Fibroblast of peridontal ligament (primary cell): Measurements from ENCODE around the gene SMYD1.

ENCODE experiments used
- DNase-seq: peaks from one replicate; pipeline ENCODE4 v3.0.0-alpha.2; 2010; ENCODE audit errors: extremely low read depth

SMYD1 gene

GRCh38 chr2:88122141-88122884 lies 54.7 kb downstream of the SMYD1 start:
- no peak for DNase-seq

DNA sequence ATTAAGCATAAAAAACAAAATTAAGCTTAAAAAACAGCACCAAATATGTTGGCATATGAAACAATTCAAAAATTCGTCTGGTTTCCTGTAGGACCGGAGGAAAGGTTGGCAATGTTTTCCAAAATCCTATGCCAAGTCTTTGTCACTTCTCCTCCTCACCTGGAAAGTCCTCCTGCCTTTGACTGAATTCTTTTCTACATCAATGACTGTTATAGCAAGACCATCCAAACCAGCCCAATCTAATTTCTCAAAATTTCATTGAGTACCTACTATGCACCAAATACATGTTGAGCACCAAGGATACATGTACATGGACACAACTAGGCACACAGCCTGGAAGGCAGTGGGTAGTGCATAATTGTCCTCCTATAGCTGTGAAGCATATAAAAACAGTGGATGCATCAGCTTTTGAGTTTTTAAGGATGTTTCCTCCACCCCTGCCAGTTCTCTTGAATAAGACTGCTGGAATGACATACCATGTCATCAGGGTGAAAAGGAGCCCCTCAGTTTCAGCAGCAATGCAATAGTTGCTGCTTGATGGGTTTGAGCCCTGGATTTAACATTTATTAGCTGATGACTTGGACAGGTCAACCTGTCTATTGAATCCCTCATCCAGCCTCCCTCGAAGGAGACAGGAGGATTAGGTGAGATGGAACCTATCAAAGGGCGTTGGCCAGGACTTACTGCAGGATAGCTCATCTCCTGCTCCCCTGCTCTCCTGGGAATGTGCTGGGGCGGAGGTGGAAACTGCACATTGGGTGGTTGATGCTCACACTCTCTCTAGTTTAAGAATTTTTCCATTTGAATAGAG lies 55.7 kb downstream of the SMYD1 start:
- DNase-seq, result no peak

GRCh38 chr2:88123975-88124917 lies 56.6 kb downstream of the SMYD1 start:
- DNase-seq, result no peak

GRCh38 chr2:88125344-88125923 lies 57.8 kb downstream of the SMYD1 start:
- DNase-seq, result no peak

- DNase-seq, result no peak
Observed at GRCh38 chr2:88125924-88126771, 58.5 kb downstream of the SMYD1 start.

DNA sequence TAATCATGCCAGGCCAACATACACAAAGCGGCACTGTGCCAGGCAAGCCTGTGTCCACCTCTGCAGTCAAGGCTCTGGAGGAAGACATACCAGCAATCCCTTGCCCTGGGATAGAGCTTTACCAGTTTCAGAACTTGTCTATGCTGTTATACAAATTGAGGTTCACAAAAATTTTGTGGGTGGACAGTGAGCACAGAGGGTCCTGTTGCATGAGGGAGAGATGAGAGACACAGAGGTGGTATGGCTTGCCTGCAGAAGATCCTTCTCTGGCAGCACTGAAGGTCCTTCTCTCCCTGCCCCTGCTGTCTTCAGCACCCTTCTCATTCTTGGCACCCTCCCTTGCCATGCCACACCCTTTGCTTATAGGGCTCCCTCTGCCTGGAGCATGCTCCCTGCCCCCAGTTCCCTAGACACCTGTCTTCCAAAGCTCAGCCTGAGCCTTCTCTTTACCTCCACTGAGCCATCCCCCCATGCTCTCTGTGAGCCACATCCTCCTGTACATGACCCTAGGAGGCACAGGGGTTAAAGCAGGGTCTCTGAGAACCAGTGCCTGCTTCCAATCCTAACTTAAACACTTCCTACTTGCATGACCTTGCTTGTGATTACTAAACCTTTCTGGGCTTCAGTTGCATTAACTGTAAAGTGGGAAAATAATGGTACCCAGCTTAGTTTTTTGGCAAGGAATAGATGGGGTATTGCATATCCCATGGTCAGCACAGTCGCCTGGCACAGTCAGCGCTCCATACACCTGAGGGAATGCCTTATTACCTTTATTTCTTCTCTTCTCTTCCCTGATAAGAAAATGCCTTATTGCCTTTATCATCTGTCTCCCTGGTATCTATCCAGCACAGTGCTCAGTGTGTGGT lies 59.4 kb downstream of the SMYD1 start:
- no peak for DNase-seq

DNA sequence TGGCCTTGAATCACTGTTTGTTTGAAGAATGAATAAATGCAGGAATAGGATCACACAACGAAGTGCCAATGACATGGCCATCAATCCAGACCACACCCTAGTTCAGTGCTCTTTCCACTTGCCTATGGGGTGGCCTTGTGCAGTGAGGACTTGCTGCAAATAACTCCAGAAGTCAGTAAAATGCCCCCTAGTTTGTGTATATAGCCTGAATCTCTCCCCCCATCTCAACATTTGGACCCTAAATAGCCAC lies 59.9 kb downstream of the SMYD1 start:
- DNase-seq, result no peak

DNA sequence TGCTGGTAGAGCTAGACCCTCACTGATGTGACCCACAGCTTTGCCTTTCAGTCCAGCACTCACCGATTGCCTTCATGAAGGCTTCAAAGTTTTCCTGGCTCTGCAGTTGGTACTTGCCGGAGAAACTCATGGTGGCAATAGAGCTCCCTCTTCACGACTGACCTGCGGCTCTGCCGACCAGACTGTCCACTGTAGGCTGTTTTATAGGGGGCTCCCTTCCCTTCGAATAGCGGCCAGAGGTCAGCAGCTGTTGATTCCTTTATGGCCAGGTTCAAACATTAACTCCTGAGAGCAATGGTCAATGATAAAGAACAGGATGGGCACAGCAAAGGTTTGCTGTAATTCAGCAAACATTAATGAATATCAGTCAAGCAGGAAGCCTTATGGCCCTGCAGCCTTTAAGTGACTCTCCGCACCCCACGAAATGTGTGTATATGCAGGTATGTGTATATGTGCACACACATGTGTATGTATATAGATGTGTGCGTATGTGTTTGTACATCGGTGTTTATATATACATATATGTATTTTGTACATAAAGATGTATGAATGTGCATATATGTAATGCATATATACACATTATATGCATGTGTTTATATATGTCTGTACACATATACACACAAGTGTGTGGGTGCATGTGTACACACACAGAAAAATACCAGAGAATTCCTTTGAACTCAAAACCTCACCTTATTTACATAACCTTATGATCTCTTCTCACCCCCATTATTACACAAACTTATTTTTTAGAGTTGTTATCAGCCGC lies 60.4 kb downstream of the SMYD1 start, which contains the start of gene FABP1:
FABP1 (minus strand) TSS at position 175 of the 766 bp plus-strand sequence; CDS start at position 130, 45 bp downstream.
- DNase-seq, result no peak

DNA sequence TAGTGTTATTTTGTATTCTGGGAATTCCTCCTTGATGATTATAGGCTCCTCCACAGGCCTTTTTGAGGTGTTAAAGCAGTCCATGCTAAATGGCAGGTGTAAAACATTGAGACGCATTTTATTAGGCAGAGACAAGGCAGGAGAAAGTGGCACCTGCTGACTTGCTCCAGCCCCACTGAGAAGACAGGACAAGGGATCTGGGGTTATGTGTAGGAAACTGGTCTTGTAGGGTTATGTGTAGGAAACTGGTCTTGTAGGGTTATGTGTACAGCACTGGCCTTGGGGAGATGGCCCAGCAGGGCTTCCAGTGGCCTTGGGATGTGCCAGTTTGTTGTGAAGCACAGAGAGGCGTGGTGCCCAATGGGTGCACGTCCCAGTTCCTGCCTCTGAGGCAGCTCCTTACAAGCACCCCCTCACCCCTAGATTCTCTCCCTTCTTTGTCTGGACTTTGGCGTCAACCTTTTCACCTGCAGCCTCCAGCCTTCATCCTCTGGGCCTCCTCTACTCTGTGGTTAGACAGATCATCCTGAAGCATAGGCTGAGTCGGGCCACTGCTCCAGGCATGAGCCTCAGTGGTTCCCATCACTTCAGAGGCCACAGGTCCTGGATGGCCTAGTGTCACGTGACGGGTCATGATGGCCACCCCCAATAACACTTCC lies 61.2 kb downstream of the SMYD1 start:
- no peak for DNase-seq

DNA sequence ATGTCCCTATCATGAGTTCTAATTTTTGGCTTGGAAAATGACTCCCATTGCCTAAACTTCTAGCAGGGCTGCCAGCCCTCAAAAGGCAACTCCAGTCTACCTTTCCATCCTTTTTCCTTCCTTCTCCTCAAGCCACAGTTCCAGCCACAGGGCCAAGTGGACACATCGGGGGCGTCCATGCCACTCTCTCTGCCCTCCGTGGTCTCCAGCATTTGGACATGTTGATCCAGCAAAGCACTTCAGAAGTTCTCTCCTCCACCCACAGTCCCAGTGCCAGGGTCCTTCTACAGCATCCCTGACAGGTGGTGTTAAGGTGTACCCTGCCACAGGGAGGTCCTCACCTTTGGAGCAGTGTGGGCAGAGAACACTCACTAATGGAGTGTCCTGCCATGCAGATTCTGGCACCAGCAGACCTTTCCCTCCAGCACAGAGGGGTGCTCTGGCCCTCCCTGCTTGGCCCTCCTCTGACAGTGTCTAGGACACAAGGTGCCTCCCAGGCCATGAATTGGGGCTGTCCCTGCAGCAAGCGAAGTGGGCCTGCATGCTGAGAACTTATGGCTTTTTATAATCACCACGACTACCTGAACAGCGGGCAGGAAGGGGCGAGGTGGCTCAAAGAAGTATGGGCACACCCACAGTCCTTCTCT lies 61.8 kb downstream of the SMYD1 start:
- DNase-seq, result no peak

GRCh38 chr2:88131201-88131998 lies 63.8 kb downstream of the SMYD1 start:
- no peak for DNase-seq

GRCh38 chr2:88131999-88132368 lies 64.4 kb downstream of the SMYD1 start:
- no peak for DNase-seq

- no peak for DNase-seq
Observed at GRCh38 chr2:88133875-88134274, 66.2 kb downstream of the SMYD1 start.

GRCh38 chr2:88136817-88137216 lies 69.2 kb downstream of the SMYD1 start:
- DNase-seq, result no peak

GRCh38 chr2:88137833-88138232 lies 70.2 kb downstream of the SMYD1 start:
- no peak for DNase-seq

- no peak for DNase-seq
Observed at GRCh38 chr2:88139203-88139702, 71.6 kb downstream of the SMYD1 start.

GRCh38 chr2:88139804-88140203 lies 72.2 kb downstream of the SMYD1 start:
- DNase-seq, result no peak
